Measurements from ENCODE around the gene CD70.
"Not testable (repeated sequence)": the region's sequence is repeated elsewhere in the genome, so short reads cannot be mapped to it uniquely, and the experiment has no call there.

Gene CD70

GRCh38 chr19:6590827-6591319 is at the start of gene CD70:
TSS of gene CD70 (minus strand) at chr19:6591150. CDS start at chr19:6591002, 148 bp downstream.
- peak; percentile 23 for DNase-seq

GRCh38 chr19:6640333-6640732 is 49.4 kb upstream of the CD70 start:
- not testable (repeated sequence) for DNase-seq

GRCh38 chr19:6639439-6639838 is 48.5 kb upstream of the CD70 start:
- DNase-seq, result no peak

- not testable (repeated sequence) for DNase-seq
These were observed 42.5 kb upstream of the CD70 start for GRCh38 chr19:6633456-6633813.

GRCh38 chr19:6632747-6633455 is 42.0 kb upstream of the CD70 start:
- DNase-seq, result peak; percentile 30

GRCh38 chr19:6632002-6632621 is 41.2 kb upstream of the CD70 start:
- peak; percentile 92 for DNase-seq

- DNase-seq, result no peak
These were observed 35.8 kb upstream of the CD70 start for GRCh38 chr19:6626764-6627163.

- no peak for DNase-seq
These were observed 26.4 kb upstream of the CD70 start for GRCh38 chr19:6617374-6617773.

- no peak for DNase-seq
These were observed 25.1 kb upstream of the CD70 start for GRCh38 chr19:6616011-6616410.

GRCh38 chr19:6613711-6614110 is 22.8 kb upstream of the CD70 start:
- no peak for DNase-seq

- no peak for DNase-seq
These were observed 20.2 kb upstream of the CD70 start for GRCh38 chr19:6610934-6611852.

- DNase-seq, result no peak
These were observed 18.0 kb upstream of the CD70 start for GRCh38 chr19:6608940-6609339.

- DNase-seq, result not testable (repeated sequence)
These were observed 17.2 kb upstream of the CD70 start for GRCh38 chr19:6608146-6608545.

GRCh38 chr19:6606276-6607070 is 15.5 kb upstream of the CD70 start:
- not testable (repeated sequence) for DNase-seq

GRCh38 chr19:6604906-6605305 is 14.0 kb upstream of the CD70 start:
- DNase-seq, result no peak

GRCh38 chr19:6602729-6603114 is 11.8 kb upstream of the CD70 start:
- DNase-seq, result no peak

- not testable (repeated sequence) for DNase-seq
These were observed 10.6 kb upstream of the CD70 start for GRCh38 chr19:6601537-6602052.

GRCh38 chr19:6600951-6601536 is 10.1 kb upstream of the CD70 start:
- not testable (repeated sequence) for DNase-seq

GRCh38 chr19:6599866-6600454 is 9.0 kb upstream of the CD70 start:
- no peak for DNase-seq

GRCh38 chr19:6598254-6598892 is 7.4 kb upstream of the CD70 start:
- DNase-seq, result not testable (repeated sequence)
